PC-3 (cell line): Measurements from ENCODE around the gene MIF4GD. TPM values are rescaled to one million over a fixed set of nuclear protein-coding genes. Genes with fewer than 3 reads are reported as not detected.

Experiments
- ATAC-seq: fragments of 200-7000 bp; cut with Tn5 transposase; 2 replicates; pipeline ENCODE4 v1.9.1; 2020; ENCODE audit warnings: mild to moderate bottlenecking, moderate library complexity
- BruUV-seq: library from RNA; stranded (reverse); fragments of 400-500 nt; replicated peaks from 2 replicates; lab custom pipeline; 2021; lab: Mats Ljungman, UMichigan
- CTCF ChIA-PET: fragments of 300-600 bp; sonication (Branson Sonifier 250); formaldehyde crosslinking; loops from one replicate; lab custom pipeline; 2022; ENCODE audit warnings: antibody characterized with exemption; lab: Charles Lee
- POLR2A ChIA-PET: fragments of 300-600 bp; sonication (Branson Sonifier 250); formaldehyde crosslinking; loops from one replicate; lab custom pipeline; 2022; ENCODE audit warnings: antibody characterized with exemption; ENCODE audit not compliant: unreplicated experiment; lab: Charles Lee
- DNase-seq: peaks from one replicate; pipeline ENCODE4 v3.0.0-alpha.2; 2015
- H2AFZ ChIP-seq: fragments of 300-600 bp; sonication (generic); 2 replicates; pipeline ENCODE4 v1.6.0; 2016; ENCODE audit warnings: antibody characterized with exemption, low read length
- H3F3A ChIP-seq: fragments of 300-600 bp; sonication (generic); one replicate; pipeline ENCODE4 v1.6.0; 2017; ENCODE audit warnings: antibody characterized with exemption, low read length, control low read depth, mild to moderate bottlenecking; ENCODE audit not compliant: unreplicated experiment
- H3K27ac ChIP-seq: fragments of 300-600 bp; sonication (generic); 2 replicates; pipeline ENCODE4 v1.5.1; 2016; ENCODE audit warnings: mild to moderate bottlenecking, low read length
- H3K27me3 ChIP-seq: fragments of 300-600 bp; sonication (generic); 2 replicates; pipeline ENCODE4 v1.6.1; 2016; ENCODE audit warnings: low read length, mixed read lengths
- H3K36me3 ChIP-seq: fragments of 300-600 bp; sonication (generic); 2 replicates; pipeline ENCODE4 v1.6.1; 2016; ENCODE audit warnings: low read depth, mixed run types, low read length, mixed read lengths
- H3K4me1 ChIP-seq: fragments of 300-600 bp; sonication (generic); 2 replicates; pipeline ENCODE4 v1.5.1; 2016; ENCODE audit warnings: low read length; ENCODE audit not compliant: insufficient read depth
- H3K4me2 ChIP-seq: fragments of 300-600 bp; sonication (generic); 2 replicates; pipeline ENCODE4 v1.6.0; 2016; ENCODE audit warnings: low read length
- H3K4me3 ChIP-seq: fragments of 300-600 bp; sonication (generic); 2 replicates; pipeline ENCODE4 v1.5.1; 2016; ENCODE audit warnings: mild to moderate bottlenecking, low read length, mixed read lengths
- H3K79me2 ChIP-seq: fragments of 300-600 bp; sonication (generic); 2 replicates; pipeline ENCODE4 v1.6.1; 2017; ENCODE audit warnings: low read length, mixed read lengths
- H3K9ac ChIP-seq: fragments of 300-600 bp; sonication (generic); 2 replicates; pipeline ENCODE4 v1.6.0; 2016; ENCODE audit warnings: mild to moderate bottlenecking, low read length
- H3K9me2 ChIP-seq: fragments of 300-600 bp; sonication (generic); replicated peaks from 2 replicates; pipeline ENCODE4 v1.6.1; 2016; ENCODE audit warnings: mixed run types, low read length, mixed read lengths
- H3K9me3 ChIP-seq: fragments of 300-600 bp; sonication (generic); 2 replicates; pipeline ENCODE4 v1.6.1; 2016; ENCODE audit warnings: low read length, mixed read lengths
- H4K20me1 ChIP-seq: fragments of 300-600 bp; sonication (generic); 2 replicates; pipeline ENCODE4 v1.6.1; 2016; ENCODE audit warnings: low read length, mixed read lengths
- CTCF ChIP-seq: fragments of 300-600 bp; sonication (generic); conservative IDR thresholded peaks from 2 replicates; pipeline ENCODE4 v1.5.1; 2017; ENCODE audit warnings: antibody characterized with exemption, low read depth, mild to moderate bottlenecking, low read length
- EZH2 ChIP-seq: fragments of 300-600 bp; sonication (generic); IDR thresholded peaks from one replicate; pipeline ENCODE4 v1.6.1; 2017; ENCODE audit warnings: antibody characterized with exemption, mild to moderate bottlenecking, low read length; ENCODE audit not compliant: unreplicated experiment
- EZH2phosphoT487 ChIP-seq: fragments of 300-600 bp; sonication (generic); IDR thresholded peaks from 2 replicates; pipeline ENCODE4 v1.6.1; 2018; ENCODE audit warnings: mild to moderate bottlenecking, antibody characterized with exemption, low read length, borderline replicate concordance
- intact Hi-C: fragments of 100-400 bp; cut with micrococcal nuclease; formaldehyde crosslinking; loops from 2 replicates; pipeline ENCODE4 v1.9.0; 2023
- total RNA-seq: library from RNA; depleted of rRNA; stranded (reverse); fragments of >200 nt; gene quantifications from 2 replicates; pipeline ENCODE4 v1.2.3, GENCODE V29; 2014

Gene MIF4GD
- total RNA-seq, 1 experiment from 2014 or later: 42.3 TPM

- POLR2A ChIA-PET: interaction anchor here (0.5 to 1.7 kb wide), 12 partner anchors 11 to 1821 kb away, joined by 3 to 23 read pairs (median 3); partner anchors contain the start of genes GGA3, GRB2, MIF4GD and MRPS7
- H3K4me2 ChIP-seq: peak overlapping the region; percentile 94
- peak overlapping the region; percentile 82 for H3K4me3 ChIP-seq
- no peaks in the 10 kb centered on the region for H3K9me3 ChIP-seq
- no TSS peak for BruUV-seq
- peaks cover 10% of the 10 kb centered on the region for H3K36me3 ChIP-seq
- no peaks in the 10 kb centered on the region for H3F3A ChIP-seq
- no peaks in the 10 kb centered on the region for H4K20me1 ChIP-seq
- DNase-seq: peak; percentile 68
- intact Hi-C loops: loop anchor here (1.0 kb wide), 2 partner anchors 17 to 117 kb away; partner anchors contain the start of genes GRB2 and MIF4GD
- peak overlapping the region; percentile 40 for H3K27ac ChIP-seq
- peaks cover 21% of the 10 kb centered on the region for H3K79me2 ChIP-seq
- CTCF ChIA-PET: interaction anchor here (0.6 to 2.0 kb wide), 10 partner anchors 16 to 306 kb away, joined by 3 to 60 read pairs (median 6); partner anchors contain the start of gene MIF4GD
- peak; percentile 45 for ATAC-seq
- no peak for TF ChIP-seq EZH2phosphoT487
- no peak for TF ChIP-seq CTCF
- no peak for TF ChIP-seq EZH2
- peaks cover 12% of the 10 kb centered on the region for H3K4me1 ChIP-seq
- no peaks in the 10 kb centered on the region for H3K27me3 ChIP-seq
- H3K9me2 ChIP-seq: no peaks in the 10 kb centered on the region
- peak overlapping the region; percentile 83 for H3K9ac ChIP-seq
- peak overlapping the region; percentile 89 for H2AFZ ChIP-seq
Observed at GRCh38 chr17:75288770-75289114, 17.7 kb upstream of the MIF4GD start.

- BruUV-seq: no TSS peak
- intact Hi-C loops: no loop called here
- H3K4me2 ChIP-seq: peak overlapping the region; percentile 94
- H3K79me2 ChIP-seq: peaks cover 21% of the 10 kb centered on the region
- ChIA-PET CTCF (interaction anchor here (0.9 to 2.0 kb wide), 3 partner anchors 18 to 87 kb away, joined by 3 to 60 read pairs (median 3); partner anchors contain the start of gene MIF4GD), POLR2A (interaction anchor here (0.5 to 1.4 kb wide), 2 partner anchors 18 to 80 kb away, joined by 3 to 23 read pairs; partner anchors contain the start of gene MIF4GD)
- no peaks in the 10 kb centered on the region for H4K20me1 ChIP-seq
- H3K36me3 ChIP-seq: peaks cover 14% of the 10 kb centered on the region
- H3F3A ChIP-seq: no peaks in the 10 kb centered on the region
- H3K9me3 ChIP-seq: no peaks in the 10 kb centered on the region
- DNase-seq (no peak), ATAC-seq (no peak)
- H3K9me2 ChIP-seq: no peaks in the 10 kb centered on the region
- no peaks in the 10 kb centered on the region for H3K27me3 ChIP-seq
- H3K9ac ChIP-seq: peak overlapping the region; percentile 83
- H2AFZ ChIP-seq: peak overlapping the region; percentile 89
- TF ChIP-seq EZH2phosphoT487 (no peak), CTCF (no peak), EZH2 (no peak)
- H3K4me1 ChIP-seq: peaks cover 12% of the 10 kb centered on the region
- H3K27ac ChIP-seq: no peak overlapping the region
- H3K4me3 ChIP-seq: peak overlapping the region; percentile 82
Observed at GRCh38 chr17:75288359-75288758, 17.3 kb upstream of the MIF4GD start.

GRCh38 chr17:75287221-75287620, 16.2 kb upstream of the MIF4GD start:
- H3K9ac ChIP-seq: no peak overlapping the region
- ChIA-PET POLR2A (no interaction called here), CTCF (no interaction called here)
- no peak overlapping the region for H2AFZ ChIP-seq
- no peaks in the 10 kb centered on the region for H3K9me3 ChIP-seq
- no TSS peak for BruUV-seq
- H3K36me3 ChIP-seq: peaks cover 16% of the 10 kb centered on the region
- DNase-seq: no peak
- ATAC-seq: no peak
- H3K4me2 ChIP-seq: 0 out of 2 replicates have a peak overlapping the region, but pooled peaks have one; percentile 94
- H4K20me1 ChIP-seq: no peaks in the 10 kb centered on the region
- H3K27ac ChIP-seq: no peak overlapping the region
- H3K4me3 ChIP-seq: 0 out of 2 replicates have a peak overlapping the region, but pooled peaks have one; percentile 82
- peaks cover 12% of the 10 kb centered on the region for H3K4me1 ChIP-seq
- H3K79me2 ChIP-seq: peaks cover 21% of the 10 kb centered on the region
- H3K9me2 ChIP-seq: no peaks in the 10 kb centered on the region
- no peak for TF ChIP-seq EZH2phosphoT487
- TF ChIP-seq CTCF: no peak
- no peak for TF ChIP-seq EZH2
- intact Hi-C loops: no loop called here
- no peaks in the 10 kb centered on the region for H3K27me3 ChIP-seq
- H3F3A ChIP-seq: no peaks in the 10 kb centered on the region
